PFSK-1 (cell line): ENCODE measurements around the gene IPO5. TPM values are rescaled to one million over a fixed set of nuclear protein-coding genes. Genes with fewer than 3 reads are reported as not detected.

Experiments
- FOXP2 ChIP-seq: optimal IDR thresholded peaks from 2 replicates; pipeline ENCODE3; 2011; ENCODE audit warnings: borderline replicate concordance, control low read depth, inconsistent platforms; ENCODE audit not compliant: insufficient read depth; ENCODE audit errors: extremely low read length, extremely low read depth
- POLR2AphosphoS5 ChIP-seq: IDR thresholded peaks from 2 replicates; pipeline ENCODE4 v1.6.1; 2012; ENCODE audit warnings: low read depth, mild to moderate bottlenecking, control low read depth, low read length, moderate library complexity
- REST ChIP-seq, 2 experiments: IDR thresholded peaks; 2 replicates each; pipeline versions ENCODE4 v1.6.1 to v1.8.0; 2011 to 2012; ENCODE audit warnings: low read depth in 2 of 2, low read length in 2 of 2, control low read depth in 1 of 2, inconsistent platforms in 1 of 2, mild to moderate bottlenecking in 1 of 2, moderate library complexity in 1 of 2; ENCODE audit not compliant: insufficient read depth in 1 of 2
- SIN3A ChIP-seq: IDR thresholded peaks from 2 replicates; pipeline ENCODE4 v1.6.1; 2012; ENCODE audit warnings: mild to moderate bottlenecking, low read length, moderate library complexity, borderline replicate concordance; ENCODE audit not compliant: insufficient read depth
- TAF1 ChIP-seq: IDR thresholded peaks from 2 replicates; pipeline ENCODE4 v1.6.1; 2012; ENCODE audit warnings: low read length, control low read depth, borderline replicate concordance; ENCODE audit not compliant: insufficient read depth
- polyA plus RNA-seq: library from polyadenylated mRNA; unstranded; fragments of >200 nt; gene quantifications from one replicate; pipeline ENCODE4 v1.2.1, GENCODE V29; 2012; ENCODE audit warnings: low read depth, missing spikeins; ENCODE audit not compliant: insufficient read length

IPO5 gene
- polyA plus RNA-seq: 50.8 TPM

- TF ChIP-seq REST (IDR thresholded peaks at IDR 0.05; ENCODE audit: insufficient read depth in 1 of 2, low read depth in 2 of 2, low read length in 2 of 2) (no peak), SIN3A (no peak), TAF1 (no peak), POLR2AphosphoS5 (no peak), FOXP2 (no peak)
Measured at GRCh38 chr13:97953376-97953970, at the start of gene IPO5. Gene IPO5, plus strand, starts transcription at chr13:97953675. Its CDS starts 23,022 bp downstream, at chr13:97976697.

- TF ChIP-seq SIN3A (no peak), TAF1 (no peak), REST (IDR thresholded peaks at IDR 0.05; ENCODE audit: insufficient read depth in 1 of 2, low read depth in 2 of 2, low read length in 2 of 2) (no peak), FOXP2 (no peak)
Measured at GRCh38 chr13:97904059-97904458, 49.4 kb upstream of the IPO5 start.

- TF ChIP-seq FOXP2 (no peak), SIN3A (no peak), POLR2AphosphoS5 (no peak), REST (IDR thresholded peaks at IDR 0.05; ENCODE audit: insufficient read depth in 1 of 2, low read depth in 2 of 2, low read length in 2 of 2) (no peak), TAF1 (no peak)
Measured at GRCh38 chr13:97905517-97905916, 48.0 kb upstream of the IPO5 start.

GRCh38 chr13:97911311-97912138 is 42.0 kb upstream of the IPO5 start:
- TF ChIP-seq FOXP2: no peak
- TF ChIP-seq TAF1: no peak
- no peak for TF ChIP-seq POLR2AphosphoS5
- TF ChIP-seq SIN3A: no peak
- TF ChIP-seq REST (IDR thresholded peaks at IDR 0.05; ENCODE audit: insufficient read depth in 1 of 2, low read depth in 2 of 2, low read length in 2 of 2): no peak

- TF ChIP-seq FOXP2 (no peak), SIN3A (no peak), TAF1 (no peak), POLR2AphosphoS5 (no peak), REST (IDR thresholded peaks at IDR 0.05; ENCODE audit: insufficient read depth in 1 of 2, low read depth in 2 of 2, low read length in 2 of 2) (no peak)
Measured at GRCh38 chr13:97912139-97912535, 41.3 kb upstream of the IPO5 start.
